GM21576 (cell line): Measurements from ENCODE around the gene LRRC14B.
"Not testable (repeated sequence)": the region's sequence is repeated elsewhere in the genome, so short reads cannot be mapped to it uniquely, and the experiment has no call there.

ENCODE experiments used
- ATAC-seq: cut with Tn5 transposase; IDR thresholded peaks from one replicate; pipeline ENCODE4 v1.9.1; 2021; ENCODE audit warnings: mild to moderate bottlenecking, moderate library complexity; ENCODE audit not compliant: unreplicated experiment

LRRC14B gene

GRCh38 chr5:204966-205670 lies 13.8 kb downstream of the LRRC14B start:
- ATAC-seq: no peak

GRCh38 chr5:206406-206805 lies 15.1 kb downstream of the LRRC14B start:
- no peak for ATAC-seq

GRCh38 chr5:206927-207536 lies 15.7 kb downstream of the LRRC14B start:
- ATAC-seq: no peak

- ATAC-seq: no peak
Measured at GRCh38 chr5:207599-207998, 16.3 kb downstream of the LRRC14B start.

GRCh38 chr5:208449-209114 lies 17.3 kb downstream of the LRRC14B start:
- ATAC-seq: no peak

GRCh38 chr5:213803-214395 lies 22.6 kb downstream of the LRRC14B start:
- no peak for ATAC-seq

GRCh38 chr5:215256-215655 lies 24.0 kb downstream of the LRRC14B start:
- ATAC-seq: not testable (repeated sequence)

- ATAC-seq: not testable (repeated sequence)
Measured at GRCh38 chr5:216076-216475, 24.8 kb downstream of the LRRC14B start.

GRCh38 chr5:217494-218456 lies 26.5 kb downstream of the LRRC14B start, which contains the start of the genes CCDC127 and SDHA:
Gene CCDC127, minus strand, starts transcription at chr5:218153. Its CDS starts 1,304 bp downstream, at chr5:216849.
Gene SDHA, plus strand, starts transcription at chr5:218320. Its CDS starts 36 bp downstream, at chr5:218356.
- ATAC-seq: peak; percentile 54

GRCh38 chr5:218457-219291 lies 27.4 kb downstream of the LRRC14B start:
- ATAC-seq: peak; percentile 20

- no peak for ATAC-seq
Measured at GRCh38 chr5:219460-219863, 28.2 kb downstream of the LRRC14B start.

GRCh38 chr5:219991-220390 lies 28.7 kb downstream of the LRRC14B start:
- no peak for ATAC-seq

GRCh38 chr5:222951-223715 lies 31.8 kb downstream of the LRRC14B start:
- not testable (repeated sequence) for ATAC-seq

GRCh38 chr5:223791-224190 lies 32.5 kb downstream of the LRRC14B start:
- no peak for ATAC-seq

GRCh38 chr5:225334-225733 lies 34.0 kb downstream of the LRRC14B start:
- ATAC-seq: no peak

- ATAC-seq: not testable (repeated sequence)
Measured at GRCh38 chr5:227375-227774, 36.1 kb downstream of the LRRC14B start.

GRCh38 chr5:228886-229285 lies 37.6 kb downstream of the LRRC14B start:
- ATAC-seq: no peak

GRCh38 chr5:230711-231110 lies 39.4 kb downstream of the LRRC14B start:
- no peak for ATAC-seq

GRCh38 chr5:231661-232060 lies 40.4 kb downstream of the LRRC14B start:
- no peak for ATAC-seq
